ENCODE results near the gene SLC25A42.

- TF ChIP-seq MXD4 (CRISPR knock-in tag; IDR thresholded peaks at IDR 0.05) (no peak), ZNF629 (CRISPR knock-in tag; conservative IDR thresholded peaks at IDR 0.05) (no peak), CTCF (CRISPR knock-in tag; IDR thresholded peaks at IDR 0.05) (no peak), ZNF263 (CRISPR knock-in tag; IDR thresholded peaks at IDR 0.05) (no peak), CREM (IDR thresholded peaks at IDR 0.05) (no peak), CREM (CRISPR knock-in tag; IDR thresholded peaks at IDR 0.05) (no peak), ZNF598 (CRISPR knock-in tag; IDR thresholded peaks at IDR 0.05; ENCODE audit: borderline replicate concordance) (no peak), TCF7L2 (IDR thresholded peaks at IDR 0.05; ENCODE audit: low read depth, low read length) (no peak), POLR2A (IDR thresholded peaks at IDR 0.05; ENCODE audit: insufficient read depth in 1 of 2, low read depth in 2 of 2, low read length in 2 of 2) (no peak), ESRRA (CRISPR knock-in tag; IDR thresholded peaks at IDR 0.05; ENCODE audit: low read depth) (no peak), ZNF142 (CRISPR knock-in tag; IDR thresholded peaks at IDR 0.05) (no peak), ZNF672 (CRISPR knock-in tag; IDR thresholded peaks at IDR 0.05) (no peak), ADNP (CRISPR knock-in tag; IDR thresholded peaks at IDR 0.05) (no peak), PCBP1 (IDR thresholded peaks at IDR 0.05; ENCODE audit: borderline replicate concordance, low read depth, low read length) (no peak), SRF (IDR thresholded peaks at IDR 0.05; ENCODE audit: low read depth, low read length) (no peak)
These were observed 1.2 kb upstream of the SLC25A42 start for GRCh38 chr19:19062454-19063182.

All from HepG2 (cell line).